Measurements from ENCODE around the gene SEMA3D.

GRCh38 chr7:85001495-85002345 is 185.1 kb downstream of the SEMA3D start:
- TF ChIP-seq, protein P1, sequence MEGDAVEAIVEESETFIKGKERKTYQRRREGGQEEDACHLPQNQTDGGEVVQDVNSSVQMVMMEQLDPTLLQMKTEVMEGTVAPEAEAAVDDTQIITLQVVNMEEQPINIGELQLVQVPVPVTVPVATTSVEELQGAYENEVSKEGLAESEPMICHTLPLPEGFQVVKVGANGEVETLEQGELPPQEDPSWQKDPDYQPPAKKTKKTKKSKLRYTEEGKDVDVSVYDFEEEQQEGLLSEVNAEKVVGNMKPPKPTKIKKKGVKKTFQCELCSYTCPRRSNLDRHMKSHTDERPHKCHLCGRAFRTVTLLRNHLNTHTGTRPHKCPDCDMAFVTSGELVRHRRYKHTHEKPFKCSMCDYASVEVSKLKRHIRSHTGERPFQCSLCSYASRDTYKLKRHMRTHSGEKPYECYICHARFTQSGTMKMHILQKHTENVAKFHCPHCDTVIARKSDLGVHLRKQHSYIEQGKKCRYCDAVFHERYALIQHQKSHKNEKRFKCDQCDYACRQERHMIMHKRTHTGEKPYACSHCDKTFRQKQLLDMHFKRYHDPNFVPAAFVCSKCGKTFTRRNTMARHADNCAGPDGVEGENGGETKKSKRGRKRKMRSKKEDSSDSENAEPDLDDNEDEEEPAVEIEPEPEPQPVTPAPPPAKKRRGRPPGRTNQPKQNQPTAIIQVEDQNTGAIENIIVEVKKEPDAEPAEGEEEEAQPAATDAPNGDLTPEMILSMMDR (IDR thresholded peaks at IDR 0.05): no peak
- TF ChIP-seq POLR2A (IDR thresholded peaks at IDR 0.05) (no peak), EP300 (IDR thresholded peaks at IDR 0.05) (no peak)
